Neural cell (in vitro differentiated cells): ENCODE results near the gene SH3GL3. TPM values are rescaled to one million over a fixed set of nuclear protein-coding genes. Genes with fewer than 3 reads are reported as not detected.
A peak's percentile ranks its signal among the peaks of the same experiment; 100 is the strongest.

ENCODE experiments used
- H2AFZ ChIP-seq: fragments of 200-600, 300-800 bp; sonication (generic), shearing (Covaris generic); 2 replicates; pipeline ENCODE4 v1.6.0; 2014; ENCODE audit warnings: low read depth, mild to moderate bottlenecking, antibody characterized with exemption, low read length, moderate library complexity
- H3F3A ChIP-seq: fragments of 200-600 bp; shearing (Covaris generic); 2 replicates; pipeline ENCODE4 v1.6.1; 2016; ENCODE audit warnings: mild to moderate bottlenecking, moderate library complexity, mixed read lengths, antibody characterized with exemption, low read length; ENCODE audit not compliant: insufficient read depth, poor library complexity, severe bottlenecking
- H3K27ac ChIP-seq: fragments of 200-600, 300-800 bp; sonication (generic), shearing (Covaris generic); 2 replicates; pipeline ENCODE4 v1.5.1; 2014; ENCODE audit warnings: mild to moderate bottlenecking, low read length, moderate library complexity
- H3K27me3 ChIP-seq: fragments of 300-800, 200-600 bp; sonication (generic), shearing (Covaris generic); 2 replicates; pipeline ENCODE4 v1.6.0; 2014; ENCODE audit warnings: mild to moderate bottlenecking, low read depth, low read length, moderate library complexity; ENCODE audit not compliant: insufficient read depth
- H3K36me3 ChIP-seq: fragments of 300-800, 200-600 bp; sonication (generic), shearing (Covaris generic); 2 replicates; pipeline ENCODE4 v1.5.1; 2014; ENCODE audit warnings: mild to moderate bottlenecking, antibody characterized with exemption, low read length, moderate library complexity; ENCODE audit not compliant: insufficient read depth
- H3K4me2 ChIP-seq: fragments of 300-800, 200-600 bp; sonication (generic), shearing (Covaris generic); 2 replicates; pipeline ENCODE4 v1.6.0; 2014; ENCODE audit warnings: mild to moderate bottlenecking, low read length
- H3K4me3 ChIP-seq: fragments of 300-800, 200-600 bp; sonication (generic), shearing (Covaris generic); 2 replicates; pipeline ENCODE4 v1.5.1; 2014; ENCODE audit warnings: mild to moderate bottlenecking, low read length, moderate library complexity
- H3K79me2 ChIP-seq: fragments of 200-600 bp; shearing (Covaris generic); replicated peaks from 2 replicates; pipeline ENCODE4 v1.6.0; 2014; ENCODE audit warnings: mild to moderate bottlenecking, low read length, moderate library complexity; ENCODE audit not compliant: insufficient read depth
- H3K9ac ChIP-seq: fragments of 300-800, 200-600 bp; sonication (generic), shearing (Covaris generic); 2 replicates; pipeline ENCODE4 v1.6.1; 2016; ENCODE audit warnings: mild to moderate bottlenecking, low read length, mixed read lengths
- H3K9me2 ChIP-seq: fragments of 200-600 bp; shearing (Covaris generic); 2 replicates; pipeline ENCODE4 v1.6.1; 2016; ENCODE audit warnings: mild to moderate bottlenecking, low read length, mixed read lengths; ENCODE audit not compliant: insufficient read depth
- H3K9me3 ChIP-seq: fragments of 200-600, 300-800 bp; sonication (generic), shearing (Covaris generic); 2 replicates; pipeline ENCODE4 v1.6.1; 2016; ENCODE audit warnings: mild to moderate bottlenecking, mixed run types, low read length, moderate library complexity, mixed read lengths
- H4K20me1 ChIP-seq: fragments of 200-600 bp; shearing (Covaris generic); 2 replicates; pipeline ENCODE4 v1.6.1; 2016; ENCODE audit warnings: mild to moderate bottlenecking, mixed run types; ENCODE audit not compliant: insufficient read depth
- EP300 ChIP-seq: fragments of 450-650 bp; conservative IDR thresholded peaks from 2 replicates; pipeline ENCODE4 v1.6.1; 2014; ENCODE audit warnings: antibody characterized with exemption, mild to moderate bottlenecking, moderate library complexity; ENCODE audit not compliant: poor library complexity, severe bottlenecking
- EZH2 ChIP-seq: fragments of 200-600, 300-800 bp; shearing (Covaris generic), sonication (generic); IDR thresholded peaks from 2 replicates; pipeline ENCODE4 v1.6.1; 2014; ENCODE audit warnings: antibody characterized with exemption, low read length, borderline replicate concordance, mild to moderate bottlenecking; ENCODE audit not compliant: insufficient read depth, poor library complexity, severe bottlenecking
- MXI1 ChIP-seq: fragments of 450-650 bp; conservative IDR thresholded peaks from 2 replicates; pipeline ENCODE4 v1.6.1; 2014; ENCODE audit warnings: antibody characterized with exemption, mild to moderate bottlenecking; ENCODE audit not compliant: poor library complexity, severe bottlenecking
- POLR2AphosphoS5 ChIP-seq: IDR thresholded peaks from 2 replicates; pipeline ENCODE4 v1.6.1; 2012
- RAD21 ChIP-seq: fragments of 450-650 bp; conservative IDR thresholded peaks from 2 replicates; pipeline ENCODE4 v1.6.1; 2014; ENCODE audit warnings: antibody characterized with exemption, mild to moderate bottlenecking, moderate library complexity
- SMC3 ChIP-seq: fragments of 450-650 bp; conservative IDR thresholded peaks from 2 replicates; pipeline ENCODE4 v1.6.1; 2014; ENCODE audit warnings: antibody characterized with exemption, mild to moderate bottlenecking, moderate library complexity; ENCODE audit not compliant: poor library complexity
- TAF1 ChIP-seq: IDR thresholded peaks from 2 replicates; pipeline ENCODE4 v1.6.1; 2012; ENCODE audit warnings: low read depth
- polyA plus RNA-seq: library from polyadenylated mRNA; depleted of rRNA; stranded (reverse); fragments of >200 nt; gene quantifications from 2 replicates; pipeline ENCODE4 v1.2.3, GENCODE V29; 2014
- TF ChIP-seq, protein P1 (sequence below): fragments of 450-650 bp; IDR thresholded peaks from 2 replicates; pipeline ENCODE4 v1.5.1; 2014; ENCODE audit warnings: antibody characterized with exemption, mild to moderate bottlenecking, moderate library complexity; ENCODE audit not compliant: poor library complexity, severe bottlenecking
- TF ChIP-seq, protein P2 (sequence below): IDR thresholded peaks from 2 replicates; pipeline ENCODE4 v1.6.1; 2012; ENCODE audit warnings: borderline replicate concordance

SH3GL3 gene
- polyA plus RNA-seq, 1 donor from 2014 or later: 104 TPM

DNA sequence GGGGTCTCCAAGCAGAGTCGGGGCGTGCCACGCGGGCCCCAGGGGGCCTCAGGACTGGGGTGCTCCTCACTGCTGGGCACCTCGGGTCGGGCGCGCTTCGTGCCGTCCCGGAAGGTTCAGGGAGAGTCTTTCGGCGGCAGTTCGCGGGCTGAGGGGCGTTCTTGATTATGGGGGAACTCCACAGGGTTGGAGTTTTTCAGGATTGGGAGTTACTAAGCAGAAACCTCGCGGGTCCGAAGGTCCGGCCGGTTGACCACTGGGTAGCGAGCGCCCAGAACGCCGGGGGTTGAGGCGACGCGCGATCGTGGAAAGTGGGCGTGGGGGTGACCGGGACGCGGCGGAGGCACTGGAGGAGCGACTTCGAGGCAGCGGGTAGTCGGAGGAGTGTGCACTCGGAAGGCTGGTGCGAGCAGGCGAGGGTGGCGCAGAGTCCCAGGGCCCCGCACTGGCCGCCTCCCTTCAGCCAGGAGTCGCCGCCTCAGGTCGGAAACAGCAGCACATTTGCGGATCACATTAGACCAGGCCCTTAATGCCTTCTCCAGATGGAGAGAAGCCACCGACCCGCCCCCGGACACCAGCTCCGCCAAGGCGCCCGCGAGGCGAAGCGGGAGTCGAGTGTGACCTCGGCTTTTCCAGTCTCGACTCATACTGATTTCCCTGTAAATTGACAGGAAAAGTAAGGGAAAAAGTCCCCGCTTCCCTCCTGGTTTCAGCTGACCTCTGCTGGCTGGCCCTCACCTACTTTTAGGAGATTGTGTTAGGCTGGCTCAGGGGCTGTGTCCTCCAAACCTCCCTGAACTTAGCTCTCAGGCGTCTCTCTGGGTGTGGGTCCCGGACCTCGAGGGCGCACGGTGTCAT lies 207.5 kb downstream of the SH3GL3 start:
- Histone ChIP-seq H2AFZ (no peak overlapping the region), H3K79me2 (no peaks in the 10 kb centered on the region), H3K27ac (no peak overlapping the region), H3K36me3 (no peaks in the 10 kb centered on the region), H4K20me1 (no peaks in the 10 kb centered on the region), H3F3A (no peaks in the 10 kb centered on the region), H3K9me3 (peaks cover 9% of the 10 kb centered on the region), H3K9ac (no peak overlapping the region), H3K27me3 (peaks cover 53% of the 10 kb centered on the region), H3K4me2 (no peak overlapping the region), H3K4me3 (peak overlapping the region; percentile 66), H3K9me2 (no peaks in the 10 kb centered on the region)
- TF ChIP-seq POLR2AphosphoS5: no peak
- TF ChIP-seq SMC3: no peak
- TF ChIP-seq TAF1: no peak
- no peak for TF ChIP-seq MXI1
- TF ChIP-seq, protein P1, sequence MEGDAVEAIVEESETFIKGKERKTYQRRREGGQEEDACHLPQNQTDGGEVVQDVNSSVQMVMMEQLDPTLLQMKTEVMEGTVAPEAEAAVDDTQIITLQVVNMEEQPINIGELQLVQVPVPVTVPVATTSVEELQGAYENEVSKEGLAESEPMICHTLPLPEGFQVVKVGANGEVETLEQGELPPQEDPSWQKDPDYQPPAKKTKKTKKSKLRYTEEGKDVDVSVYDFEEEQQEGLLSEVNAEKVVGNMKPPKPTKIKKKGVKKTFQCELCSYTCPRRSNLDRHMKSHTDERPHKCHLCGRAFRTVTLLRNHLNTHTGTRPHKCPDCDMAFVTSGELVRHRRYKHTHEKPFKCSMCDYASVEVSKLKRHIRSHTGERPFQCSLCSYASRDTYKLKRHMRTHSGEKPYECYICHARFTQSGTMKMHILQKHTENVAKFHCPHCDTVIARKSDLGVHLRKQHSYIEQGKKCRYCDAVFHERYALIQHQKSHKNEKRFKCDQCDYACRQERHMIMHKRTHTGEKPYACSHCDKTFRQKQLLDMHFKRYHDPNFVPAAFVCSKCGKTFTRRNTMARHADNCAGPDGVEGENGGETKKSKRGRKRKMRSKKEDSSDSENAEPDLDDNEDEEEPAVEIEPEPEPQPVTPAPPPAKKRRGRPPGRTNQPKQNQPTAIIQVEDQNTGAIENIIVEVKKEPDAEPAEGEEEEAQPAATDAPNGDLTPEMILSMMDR: no peak
- no peak for TF ChIP-seq RAD21
- TF ChIP-seq EP300: no peak
- no peak for TF ChIP-seq EZH2
- TF ChIP-seq, protein P2, sequence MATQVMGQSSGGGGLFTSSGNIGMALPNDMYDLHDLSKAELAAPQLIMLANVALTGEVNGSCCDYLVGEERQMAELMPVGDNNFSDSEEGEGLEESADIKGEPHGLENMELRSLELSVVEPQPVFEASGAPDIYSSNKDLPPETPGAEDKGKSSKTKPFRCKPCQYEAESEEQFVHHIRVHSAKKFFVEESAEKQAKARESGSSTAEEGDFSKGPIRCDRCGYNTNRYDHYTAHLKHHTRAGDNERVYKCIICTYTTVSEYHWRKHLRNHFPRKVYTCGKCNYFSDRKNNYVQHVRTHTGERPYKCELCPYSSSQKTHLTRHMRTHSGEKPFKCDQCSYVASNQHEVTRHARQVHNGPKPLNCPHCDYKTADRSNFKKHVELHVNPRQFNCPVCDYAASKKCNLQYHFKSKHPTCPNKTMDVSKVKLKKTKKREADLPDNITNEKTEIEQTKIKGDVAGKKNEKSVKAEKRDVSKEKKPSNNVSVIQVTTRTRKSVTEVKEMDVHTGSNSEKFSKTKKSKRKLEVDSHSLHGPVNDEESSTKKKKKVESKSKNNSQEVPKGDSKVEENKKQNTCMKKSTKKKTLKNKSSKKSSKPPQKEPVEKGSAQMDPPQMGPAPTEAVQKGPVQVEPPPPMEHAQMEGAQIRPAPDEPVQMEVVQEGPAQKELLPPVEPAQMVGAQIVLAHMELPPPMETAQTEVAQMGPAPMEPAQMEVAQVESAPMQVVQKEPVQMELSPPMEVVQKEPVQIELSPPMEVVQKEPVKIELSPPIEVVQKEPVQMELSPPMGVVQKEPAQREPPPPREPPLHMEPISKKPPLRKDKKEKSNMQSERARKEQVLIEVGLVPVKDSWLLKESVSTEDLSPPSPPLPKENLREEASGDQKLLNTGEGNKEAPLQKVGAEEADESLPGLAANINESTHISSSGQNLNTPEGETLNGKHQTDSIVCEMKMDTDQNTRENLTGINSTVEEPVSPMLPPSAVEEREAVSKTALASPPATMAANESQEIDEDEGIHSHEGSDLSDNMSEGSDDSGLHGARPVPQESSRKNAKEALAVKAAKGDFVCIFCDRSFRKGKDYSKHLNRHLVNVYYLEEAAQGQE: no peak

DNA sequence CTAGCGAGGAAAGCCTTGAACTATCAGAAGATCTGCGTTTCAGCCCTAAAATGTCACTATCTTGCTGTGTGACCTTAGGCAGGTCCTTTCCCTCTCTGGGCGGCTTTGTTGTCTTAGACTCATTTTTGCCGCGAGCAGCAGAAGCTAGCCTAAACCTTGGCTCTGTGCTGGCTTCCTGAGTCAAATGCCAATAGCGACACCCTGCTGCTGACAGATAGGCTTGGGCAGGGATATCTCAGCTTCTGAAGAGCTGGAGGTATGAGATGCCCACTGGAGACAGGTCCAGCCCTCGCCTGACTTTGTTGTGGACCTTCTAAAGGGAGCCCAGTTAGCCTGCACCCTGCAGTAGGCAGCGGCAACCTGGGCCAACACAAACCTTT lies 208.1 kb downstream of the SH3GL3 start:
- no peaks in the 10 kb centered on the region for H3F3A ChIP-seq
- no peak overlapping the region for H3K9ac ChIP-seq
- no peak overlapping the region for H3K27ac ChIP-seq
- no peaks in the 10 kb centered on the region for H3K9me2 ChIP-seq
- no peaks in the 10 kb centered on the region for H4K20me1 ChIP-seq
- no peak for TF ChIP-seq EP300
- no peak for TF ChIP-seq EZH2
- TF ChIP-seq RAD21: no peak
- no peak for TF ChIP-seq TAF1
- TF ChIP-seq SMC3: no peak
- TF ChIP-seq, protein P2: no peak
- no peak for TF ChIP-seq MXI1
- TF ChIP-seq, protein P1: no peak
- TF ChIP-seq POLR2AphosphoS5: no peak
- no peak overlapping the region for H3K4me3 ChIP-seq
- H2AFZ ChIP-seq: no peak overlapping the region
- no peaks in the 10 kb centered on the region for H3K36me3 ChIP-seq
- peaks cover 9% of the 10 kb centered on the region for H3K9me3 ChIP-seq
- H3K4me2 ChIP-seq: no peak overlapping the region
- peaks cover 53% of the 10 kb centered on the region for H3K27me3 ChIP-seq
- H3K79me2 ChIP-seq: no peaks in the 10 kb centered on the region
